ENCODE measurements around the gene VGLL4. TPM values are rescaled to one million over a fixed set of nuclear protein-coding genes. Genes with fewer than 3 reads are reported as not detected.

VGLL4 gene
- total RNA-seq, 1 experiment from 2014 or later = 43.0 TPM

GRCh38 chr3:11547498-11547897 lies 96.2 kb downstream of the VGLL4 start:
- CTCF ChIA-PET = no interaction called here
- POLR2A ChIA-PET = no interaction called here
- Mint-ChIP-seq H3K4me1 (no peaks in the 10 kb centered on the region), H3K27me3 (ENCODE audit: low read depth) (no peaks in the 10 kb centered on the region; the same call in 1 of the 2 replicates), H3K4me3 (no peak overlapping the region), H3K9me3 (no peaks in the 10 kb centered on the region; the same call in 1 of the 2 replicates), H3K36me3 (no peaks in the 10 kb centered on the region; the same call in 1 of the 2 replicates), H3K27ac (no peak overlapping the region)
- DNase-seq (ENCODE audit: low spot score) (no peak), ATAC-seq (no peak)
- TF ChIP-seq SOX15 (CRISPR knock-in tag; IDR thresholded peaks at IDR 0.05) = no peak
- TF ChIP-seq FOXP4 (CRISPR knock-in tag; IDR thresholded peaks at IDR 0.05) = no peak
- TF ChIP-seq ATF3 (CRISPR knock-in tag; conservative IDR thresholded peaks at IDR 0.05) = no peak
- TF ChIP-seq PRRX2 (CRISPR knock-in tag; IDR thresholded peaks at IDR 0.05) = no peak
- TF ChIP-seq ESRRA (CRISPR knock-in tag; IDR thresholded peaks at IDR 0.05; ENCODE audit: borderline replicate concordance) = no peak
- TF ChIP-seq MAX (CRISPR knock-in tag; IDR thresholded peaks at IDR 0.05) = no peak
- no peak for TF ChIP-seq ATF2 (CRISPR knock-in tag; IDR thresholded peaks at IDR 0.05; ENCODE audit: borderline replicate concordance, low read depth)
- TF ChIP-seq STAT6 (CRISPR knock-in tag; conservative IDR thresholded peaks at IDR 0.05; ENCODE audit: low read depth) = no peak
- TF ChIP-seq ZNF396 (CRISPR knock-in tag; IDR thresholded peaks at IDR 0.05; ENCODE audit: borderline replicate concordance) = no peak
- no peak for TF ChIP-seq HMGA2 (CRISPR knock-in tag; IDR thresholded peaks at IDR 0.05)
- TF ChIP-seq USF1 (CRISPR knock-in tag; IDR thresholded peaks at IDR 0.05) = no peak
- TF ChIP-seq SP1 (CRISPR knock-in tag; conservative IDR thresholded peaks at IDR 0.05) = no peak
- no peak for TF ChIP-seq ZNF423 (CRISPR knock-in tag; IDR thresholded peaks at IDR 0.05)
- no peak for TF ChIP-seq ZBTB21 (CRISPR knock-in tag; IDR thresholded peaks at IDR 0.05; ENCODE audit: borderline replicate concordance)
- TF ChIP-seq CTCF (IDR thresholded peaks at IDR 0.05) = no peak
- TF ChIP-seq NFATC4 (CRISPR knock-in tag; IDR thresholded peaks at IDR 0.05) = no peak
- no peak for TF ChIP-seq SMAD3 (CRISPR knock-in tag; IDR thresholded peaks at IDR 0.05; ENCODE audit: borderline replicate concordance)
- TF ChIP-seq MXD4 (CRISPR knock-in tag; IDR thresholded peaks at IDR 0.05; ENCODE audit: borderline replicate concordance) = no peak
- TF ChIP-seq NR1H2 (CRISPR knock-in tag; IDR thresholded peaks at IDR 0.05) = no peak

Measured in WTC11 (cell line).